ENCODE results near the gene PDZD8. TPM values are rescaled to one million over a fixed set of nuclear protein-coding genes. Genes with fewer than 3 reads are reported as not detected.

Gene PDZD8
- total and polyA plus RNA-seq, 2 donors (not counting 3 experiments of a cell fraction or from before 2014, with no cell fraction given), result 5.9 to 22.6 TPM

DNA sequence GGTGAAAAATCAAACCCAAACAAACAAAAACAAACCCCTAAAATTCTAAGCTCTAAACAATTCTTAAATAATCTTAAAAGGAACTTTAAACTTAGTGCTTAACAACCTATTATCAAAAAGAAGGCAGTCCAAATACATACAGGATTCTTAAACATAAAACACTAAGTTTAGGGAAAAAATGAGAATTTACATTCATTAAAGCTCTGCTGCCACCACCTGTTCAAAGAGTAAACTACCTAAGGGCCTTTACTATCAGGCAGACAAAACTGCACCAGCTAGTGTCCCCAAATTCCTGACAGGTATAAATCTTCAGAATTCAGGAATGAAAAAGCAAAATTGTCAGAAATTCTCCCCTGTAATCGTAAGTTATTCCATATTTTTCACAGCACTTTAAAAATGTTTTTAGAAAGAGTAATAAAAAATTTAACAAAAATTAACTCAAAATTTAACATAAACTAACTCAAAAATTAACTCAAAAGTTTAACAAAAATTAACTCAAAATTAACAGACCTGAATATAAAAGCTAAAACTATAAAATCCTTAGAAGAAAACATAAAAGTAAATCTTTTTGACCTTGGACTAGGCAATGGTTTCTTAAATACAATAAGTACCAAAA is 55.1 kb downstream of the PDZD8 start:
- no peak for TF ChIP-seq POLR2AphosphoS5 (IDR thresholded peaks at IDR 0.05; ENCODE audit: insufficient read depth, low read depth, low read length)
- no peak for TF ChIP-seq GATA2 (IDR thresholded peaks at IDR 0.05; ENCODE audit: insufficient read depth, insufficient read length, low read depth, low read length)
- no peak for TF ChIP-seq MAX (IDR thresholded peaks at IDR 0.05; ENCODE audit: insufficient read depth, insufficient read length)
- TF ChIP-seq EZH2 (IDR thresholded peaks at IDR 0.05; ENCODE audit: borderline replicate concordance, low read depth, low read length, severe bottlenecking), result no peak
- no peak for TF ChIP-seq MYC (IDR thresholded peaks at IDR 0.05; ENCODE audit: low read depth, low read length)
- no peak for TF ChIP-seq JUN (IDR thresholded peaks at IDR 0.05; ENCODE audit: borderline replicate concordance, insufficient read depth, insufficient read length, low read depth)
- TF ChIP-seq, protein P1, sequence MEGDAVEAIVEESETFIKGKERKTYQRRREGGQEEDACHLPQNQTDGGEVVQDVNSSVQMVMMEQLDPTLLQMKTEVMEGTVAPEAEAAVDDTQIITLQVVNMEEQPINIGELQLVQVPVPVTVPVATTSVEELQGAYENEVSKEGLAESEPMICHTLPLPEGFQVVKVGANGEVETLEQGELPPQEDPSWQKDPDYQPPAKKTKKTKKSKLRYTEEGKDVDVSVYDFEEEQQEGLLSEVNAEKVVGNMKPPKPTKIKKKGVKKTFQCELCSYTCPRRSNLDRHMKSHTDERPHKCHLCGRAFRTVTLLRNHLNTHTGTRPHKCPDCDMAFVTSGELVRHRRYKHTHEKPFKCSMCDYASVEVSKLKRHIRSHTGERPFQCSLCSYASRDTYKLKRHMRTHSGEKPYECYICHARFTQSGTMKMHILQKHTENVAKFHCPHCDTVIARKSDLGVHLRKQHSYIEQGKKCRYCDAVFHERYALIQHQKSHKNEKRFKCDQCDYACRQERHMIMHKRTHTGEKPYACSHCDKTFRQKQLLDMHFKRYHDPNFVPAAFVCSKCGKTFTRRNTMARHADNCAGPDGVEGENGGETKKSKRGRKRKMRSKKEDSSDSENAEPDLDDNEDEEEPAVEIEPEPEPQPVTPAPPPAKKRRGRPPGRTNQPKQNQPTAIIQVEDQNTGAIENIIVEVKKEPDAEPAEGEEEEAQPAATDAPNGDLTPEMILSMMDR (IDR thresholded peaks at IDR 0.05; ENCODE audit: extremely low read depth in 1 of 2, insufficient read depth in 1 of 2, low read depth in 1 of 2, low read length in 2 of 2), result peak; percentile 32 to 39
- TF ChIP-seq POLR2A (IDR thresholded peaks at IDR 0.05; ENCODE audit: low read depth, low read length), result no peak
- no peak for TF ChIP-seq FOS (IDR thresholded peaks at IDR 0.05; ENCODE audit: borderline replicate concordance, insufficient read depth, low read length)
- H3K9me1 ChIP-seq (replicated peaks; ENCODE audit: control insufficient read depth, extremely low read depth, insufficient read depth, low read length), result no peaks in the 10 kb centered on the region
- H3K9me3 ChIP-seq (replicated peaks; ENCODE audit: control insufficient read depth, insufficient read depth, low read length), result no peaks in the 10 kb centered on the region
- H4K20me1 ChIP-seq (replicated peaks; ENCODE audit: control insufficient read depth, extremely low read depth, insufficient read depth, low read length), result no peaks in the 10 kb centered on the region
- DNase-seq (ENCODE audit: low read depth, low spot score) (peak; percentile 37), FAIRE-seq (peak; percentile 42)
- BruUV-seq (replicated peaks), result no TSS peak
- no peak overlapping the region for H3K27ac ChIP-seq (ENCODE audit: insufficient read depth, low read depth, low read length)
- H3K4me3 ChIP-seq (replicated peaks in 1 of 3; ENCODE audit: insufficient read depth in 1 of 3, low read depth in 1 of 3, low read length in 3 of 3), result no peak overlapping the region
- H3K36me3 ChIP-seq (ENCODE audit: control insufficient read depth in 2 of 2, extremely low read depth in 1 of 2, insufficient read depth in 2 of 2, low read length in 2 of 2), result no peaks in the 10 kb centered on the region
- ChIA-PET CTCF (interaction anchor here (0.7 to 7.8 kb wide), 25 partner anchors 11 to 722 kb away, joined by 3 to 240 read pairs (median 4); no protein-coding TSS in a partner anchor), POLR2A (no interaction called here)
- no peak overlapping the region for H2AFZ ChIP-seq (ENCODE audit: low read depth, low read length)
- H3K27me3 ChIP-seq (ENCODE audit: control insufficient read depth in 2 of 2, insufficient read depth in 2 of 2, low read length in 2 of 2), result no peaks in the 10 kb centered on the region
- no peaks in the 10 kb centered on the region for H3K4me1 ChIP-seq (ENCODE audit: control insufficient read depth, extremely low read depth, insufficient read depth, low read length)
- dilution Hi-C loops (cut with MboI; ENCODE audit: extremely low pct_ligation_motif_present, low sequenced_read_pairs), result no loop called here
- intact Hi-C loops (cut with micrococcal nuclease), result loop anchor here (1.0 kb wide), 1 partner anchor 104 kb away; no protein-coding TSS in a partner anchor
- no peak overlapping the region for H3K9ac ChIP-seq (replicated peaks; ENCODE audit: extremely low read depth, insufficient read depth, low read length)
- H3K4me2 ChIP-seq (ENCODE audit: insufficient read depth, low read length), result no peak overlapping the region
- H3K79me2 ChIP-seq (ENCODE audit: control insufficient read depth, insufficient read depth, low read length), result peaks cover 7% of the 10 kb centered on the region
